ENCODE data around the gene NCAM2.

Gene NCAM2

GRCh38 chr21:21175798-21176334, 177.7 kb downstream of the NCAM2 start:
- DNase-seq (ENCODE audit: low read depth), result no peak

DNA sequence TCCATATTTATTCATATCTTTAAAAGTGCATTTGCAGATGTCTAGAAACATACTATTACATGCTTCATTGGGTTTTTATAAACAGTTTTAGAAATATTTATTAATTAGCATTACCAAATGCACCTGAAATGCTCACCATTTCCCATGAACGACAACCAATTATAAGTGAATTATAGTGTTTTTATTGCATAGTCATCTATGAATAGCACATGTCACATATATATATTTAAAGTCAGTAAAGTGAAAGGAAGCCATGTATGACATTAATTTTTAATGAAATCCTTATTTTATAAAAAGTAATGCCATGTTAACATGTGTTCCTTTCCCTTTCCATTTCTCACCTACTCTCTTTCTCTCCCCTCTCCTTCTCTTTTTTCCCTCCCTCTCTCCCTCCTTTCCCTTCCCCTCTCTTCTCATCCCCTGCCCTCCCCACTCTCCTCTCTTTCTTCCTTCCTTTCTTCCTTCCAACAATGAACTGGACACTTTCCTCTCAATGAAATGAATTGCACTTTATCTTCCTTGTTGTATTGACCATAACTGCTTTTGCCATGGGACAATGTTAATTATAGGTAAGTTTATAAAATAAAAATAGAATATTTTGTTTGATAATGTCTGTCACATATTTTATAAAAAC, 179.3 kb downstream of the NCAM2 start:
- no peak for DNase-seq (ENCODE audit: low read depth)

DNA sequence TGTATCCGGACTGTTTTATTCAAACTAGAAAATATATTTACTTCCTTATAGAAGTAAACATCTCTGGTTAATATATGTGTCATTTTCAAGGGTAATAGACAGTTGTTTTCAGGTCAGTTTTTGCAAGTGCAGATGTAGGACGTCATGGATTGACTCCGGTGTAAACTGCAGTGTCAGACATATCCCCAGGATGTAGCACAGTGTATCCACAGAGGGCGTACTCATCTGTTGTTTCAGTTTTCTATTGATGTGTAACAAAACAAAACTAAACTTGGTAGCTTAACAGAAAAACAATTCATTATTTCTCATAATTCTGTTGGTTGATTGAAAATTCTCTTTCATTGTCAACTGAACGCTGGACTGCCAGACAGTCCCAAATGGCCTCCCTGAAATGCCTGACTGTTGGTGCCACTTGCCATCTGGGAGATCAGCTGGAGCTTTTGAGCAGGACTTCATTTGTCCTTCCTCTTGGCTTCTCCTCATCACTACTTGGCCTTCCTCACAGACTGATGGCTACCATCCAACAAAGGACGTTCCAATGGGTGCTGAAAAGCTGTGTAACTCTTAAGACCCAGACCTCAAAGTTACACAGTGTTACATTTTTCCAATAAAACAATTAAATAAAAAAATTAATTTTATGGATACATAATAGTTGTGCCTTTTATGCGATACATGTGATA, 181.6 kb downstream of the NCAM2 start:
- no peak for DNase-seq (ENCODE audit: low read depth)

DNA sequence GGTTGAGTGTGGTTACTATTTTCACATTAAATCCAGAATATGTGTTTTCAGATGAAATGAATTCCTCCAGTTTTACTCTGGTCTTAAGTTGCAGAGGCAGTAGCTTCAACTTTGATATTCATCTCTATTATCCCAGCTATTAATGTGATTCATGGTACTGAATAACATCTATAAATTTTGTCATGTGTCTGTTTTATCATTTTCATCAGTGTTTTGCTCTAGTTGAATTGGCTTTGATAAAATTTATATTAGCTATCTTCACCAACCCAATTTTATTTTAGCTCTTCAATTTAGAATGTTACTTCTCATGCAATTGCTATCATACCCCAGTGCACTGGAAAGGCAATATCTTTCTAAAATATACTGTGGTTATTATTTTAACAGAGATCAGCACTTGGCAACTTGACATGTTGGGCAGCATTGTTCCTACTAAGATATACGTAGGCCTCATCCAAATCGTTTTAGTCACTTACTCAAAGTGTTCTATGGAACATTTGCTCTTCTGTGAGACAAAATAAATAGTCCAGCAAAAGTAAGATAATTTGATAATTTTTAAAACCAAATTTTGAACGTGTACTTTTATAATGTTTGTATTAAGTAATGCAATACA, 184.3 kb downstream of the NCAM2 start:
- DNase-seq (ENCODE audit: low read depth), result no peak

- DNase-seq (ENCODE audit: low read depth), result no peak
These were observed 184.9 kb downstream of the NCAM2 start for GRCh38 chr21:21183092-21183491.

GRCh38 chr21:21184771-21185528, 186.7 kb downstream of the NCAM2 start:
- DNase-seq (ENCODE audit: low read depth), result no peak

DNA sequence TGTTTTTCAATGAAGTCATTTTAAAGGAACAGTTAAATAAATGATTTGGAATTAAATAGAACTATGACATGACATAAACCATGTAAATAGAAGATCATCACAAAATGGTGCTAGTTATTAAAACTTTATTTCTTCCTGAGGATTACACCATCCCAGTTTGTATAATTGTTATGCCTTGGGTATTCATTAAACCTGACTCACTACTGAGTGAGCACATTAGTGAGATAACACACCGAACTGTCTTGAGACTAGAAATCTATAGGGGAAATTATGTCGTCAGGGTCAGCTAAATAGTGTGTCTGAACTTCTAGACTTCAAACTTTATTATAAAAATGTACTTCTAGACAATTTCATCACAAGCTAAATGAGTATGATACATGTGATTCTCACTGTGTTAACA, 189.4 kb downstream of the NCAM2 start:
- DNase-seq (ENCODE audit: low read depth), result no peak

GRCh38 chr21:21188513-21189195, 190.4 kb downstream of the NCAM2 start:
- no peak for DNase-seq (ENCODE audit: low read depth)

GRCh38 chr21:21195417-21195943, 197.3 kb downstream of the NCAM2 start:
- no peak for DNase-seq (ENCODE audit: low read depth)

DNA sequence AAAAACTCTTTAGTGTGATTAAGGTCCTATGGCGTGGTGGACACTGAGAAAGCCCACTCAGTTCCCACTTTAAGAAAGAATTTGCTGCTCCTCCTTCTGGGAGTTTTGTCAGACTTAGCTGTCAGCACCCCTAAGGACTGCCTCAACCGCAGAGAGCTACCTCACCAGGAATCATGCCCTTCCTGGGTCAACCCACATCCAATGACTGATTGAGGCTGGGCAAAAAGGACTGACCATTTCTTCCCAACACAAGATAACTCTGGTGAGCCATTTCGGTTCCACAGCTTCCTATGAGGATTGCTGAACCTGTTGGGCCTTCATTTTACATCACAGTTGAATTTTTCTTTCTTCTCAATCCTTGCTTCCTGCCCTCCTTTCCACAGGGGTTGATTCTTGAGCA, 197.9 kb downstream of the NCAM2 start:
- no peak for DNase-seq (ENCODE audit: low read depth)

- DNase-seq (ENCODE audit: low read depth), result no peak
These were observed 198.6 kb downstream of the NCAM2 start for GRCh38 chr21:21196848-21197247.

DNA sequence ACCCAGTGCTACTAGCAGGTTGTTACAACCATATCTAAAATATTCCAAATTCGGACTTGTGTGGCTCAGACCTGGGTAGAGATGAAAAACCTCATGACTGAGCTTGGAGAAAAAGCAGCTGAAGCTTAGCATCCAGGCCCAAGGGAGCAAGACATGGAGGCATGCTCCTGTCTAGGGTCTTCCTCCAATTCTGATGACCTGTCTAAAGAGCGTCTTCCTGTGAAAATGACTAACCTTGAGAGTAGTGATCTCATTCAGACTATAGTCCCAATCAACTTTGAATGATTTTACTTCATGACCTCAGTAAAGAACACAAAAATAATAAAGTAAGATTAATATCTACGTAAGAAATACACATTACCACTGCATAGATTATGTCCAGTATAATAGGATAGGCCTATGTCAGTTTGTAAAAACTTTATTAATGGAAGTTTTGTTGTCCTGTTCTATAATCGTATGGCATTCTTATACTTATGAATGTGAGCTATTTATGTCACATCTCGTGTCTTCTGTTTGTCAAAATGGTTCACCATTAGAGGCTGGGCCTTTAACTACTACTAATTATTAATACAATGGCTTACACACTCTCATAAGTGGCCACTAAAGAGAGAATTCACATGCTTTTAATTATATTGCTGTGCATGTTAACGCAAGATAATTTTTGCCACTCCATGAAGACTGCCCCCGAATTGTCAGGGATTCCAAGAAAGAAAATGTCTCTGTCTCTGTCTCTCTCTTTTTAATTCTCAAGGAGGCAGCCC, 201.3 kb downstream of the NCAM2 start:
- DNase-seq (ENCODE audit: low read depth), result no peak

DNA sequence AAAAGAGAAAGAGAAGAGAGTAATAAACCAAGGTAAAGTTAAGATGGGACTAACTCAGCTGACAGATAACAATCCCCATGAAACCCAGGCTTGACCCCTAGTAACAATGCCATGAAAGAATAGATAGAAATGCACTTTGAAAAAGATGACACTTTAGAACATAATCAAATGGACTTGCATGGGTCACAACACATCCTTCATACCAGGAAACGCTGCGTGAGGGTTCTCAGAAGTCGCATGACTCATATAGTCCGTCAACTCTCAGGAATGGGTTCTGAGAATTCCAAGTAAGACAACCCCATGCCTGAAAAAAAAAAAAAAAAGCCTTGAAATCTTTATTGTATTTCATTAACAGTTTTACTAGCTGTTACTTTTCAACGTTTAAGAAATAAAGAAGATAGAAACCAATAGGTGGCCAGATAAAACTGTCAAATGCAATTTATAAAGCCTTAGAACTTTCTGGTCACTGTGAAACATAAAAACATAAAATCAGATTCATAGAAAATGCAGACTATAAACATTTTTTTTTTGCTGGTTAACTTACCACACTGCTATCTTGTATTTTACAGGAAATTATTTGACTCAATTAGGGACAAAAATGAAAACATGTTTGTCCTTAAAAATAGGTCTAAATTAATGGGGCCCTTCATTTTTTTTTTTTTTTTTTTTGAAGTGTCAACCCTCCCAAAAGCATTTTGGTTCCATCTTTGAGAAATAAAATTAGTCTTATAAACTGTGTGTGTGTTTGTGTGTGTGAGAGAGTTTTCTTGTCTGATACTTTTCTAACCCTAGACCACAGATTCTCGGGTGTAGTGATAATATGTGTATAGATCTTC, 202.1 kb downstream of the NCAM2 start:
- no peak for DNase-seq (ENCODE audit: low read depth)

- DNase-seq (ENCODE audit: low read depth), result no peak
These were observed 202.9 kb downstream of the NCAM2 start for GRCh38 chr21:21200939-21201615.

GRCh38 chr21:21203822-21204339, 205.7 kb downstream of the NCAM2 start:
- DNase-seq (ENCODE audit: low read depth), result no peak

- no peak for DNase-seq (ENCODE audit: low read depth)
These were observed 206.3 kb downstream of the NCAM2 start for GRCh38 chr21:21204366-21204996.

GRCh38 chr21:21205604-21206003, 207.4 kb downstream of the NCAM2 start:
- no peak for DNase-seq (ENCODE audit: low read depth)

- no peak for DNase-seq (ENCODE audit: low read depth)
These were observed 212.3 kb downstream of the NCAM2 start for GRCh38 chr21:21210552-21210951.

GRCh38 chr21:21213297-21213696, 215.1 kb downstream of the NCAM2 start:
- no peak for DNase-seq (ENCODE audit: low read depth)
